ENCODE measurements around the gene MITD1.
"Not testable (repeated sequence)": the region's sequence is repeated elsewhere in the genome, so short reads cannot be mapped to it uniquely, and the experiment has no call there.

Gene MITD1

GRCh38 chr2:99180755-99181623 is at the start of gene MITD1, which contains the start of gene MRPL30:
MITD1 (minus strand) TSS chr2:99181058; CDS start chr2:99180981, 77 bp downstream.
MRPL30 (plus strand) TSS chr2:99181184; CDS start chr2:99186204, 5,020 bp downstream.
- DNase-seq, result peak; percentile 93

- no peak for DNase-seq
Observed at GRCh38 chr2:99217929-99218501, 37.2 kb upstream of the MITD1 start.

- DNase-seq, result no peak
Observed at GRCh38 chr2:99216096-99216495, 35.2 kb upstream of the MITD1 start.

GRCh38 chr2:99205491-99205890 is 24.6 kb upstream of the MITD1 start:
- no peak for DNase-seq

GRCh38 chr2:99201959-99202678 is 21.3 kb upstream of the MITD1 start:
- DNase-seq, result no peak

- DNase-seq, result no peak
Observed at GRCh38 chr2:99200076-99200800, 19.4 kb upstream of the MITD1 start.

- no peak for DNase-seq
Observed at GRCh38 chr2:99198103-99198841, 17.4 kb upstream of the MITD1 start.

GRCh38 chr2:99192364-99192763 is 11.5 kb upstream of the MITD1 start:
- DNase-seq, result not testable (repeated sequence)

GRCh38 chr2:99190548-99190947 is 9.7 kb upstream of the MITD1 start:
- DNase-seq, result no peak

GRCh38 chr2:99188357-99188756 is 7.5 kb upstream of the MITD1 start:
- DNase-seq, result no peak

- no peak for DNase-seq
Observed at GRCh38 chr2:99187011-99187410, 6.2 kb upstream of the MITD1 start.

- DNase-seq, result no peak
Observed at GRCh38 chr2:99184811-99185210, 4.0 kb upstream of the MITD1 start.

- no peak for DNase-seq
Observed at GRCh38 chr2:99183025-99183424, 2.2 kb upstream of the MITD1 start.

GRCh38 chr2:99181624-99182000 is 754 bp upstream of the MITD1 start:
- no peak for DNase-seq

- DNase-seq, result no peak
Observed at GRCh38 chr2:99171377-99172140, 9.3 kb downstream of the MITD1 start.

GRCh38 chr2:99169534-99169933 is 11.3 kb downstream of the MITD1 start:
- peak; percentile 23 for DNase-seq

GRCh38 chr2:99166218-99166617 is 14.6 kb downstream of the MITD1 start:
- no peak for DNase-seq

- no peak for DNase-seq
Observed at GRCh38 chr2:99159594-99159993, 21.3 kb downstream of the MITD1 start.

- DNase-seq, result no peak
Observed at GRCh38 chr2:99158599-99158998, 22.3 kb downstream of the MITD1 start.

- DNase-seq, result no peak
Observed at GRCh38 chr2:99156891-99157290, 24.0 kb downstream of the MITD1 start.
